ENCODE measurements around the gene CHMP5. TPM values are rescaled to one million over a fixed set of nuclear protein-coding genes. Genes with fewer than 3 reads are reported as not detected.
A peak's percentile ranks its signal among the peaks of the same experiment; 100 is the strongest.

The CHMP5 gene
- total RNA-seq, 4 donors from 2014 or later = 42.9 to 78.8 (median 60.8) TPM

DNA sequence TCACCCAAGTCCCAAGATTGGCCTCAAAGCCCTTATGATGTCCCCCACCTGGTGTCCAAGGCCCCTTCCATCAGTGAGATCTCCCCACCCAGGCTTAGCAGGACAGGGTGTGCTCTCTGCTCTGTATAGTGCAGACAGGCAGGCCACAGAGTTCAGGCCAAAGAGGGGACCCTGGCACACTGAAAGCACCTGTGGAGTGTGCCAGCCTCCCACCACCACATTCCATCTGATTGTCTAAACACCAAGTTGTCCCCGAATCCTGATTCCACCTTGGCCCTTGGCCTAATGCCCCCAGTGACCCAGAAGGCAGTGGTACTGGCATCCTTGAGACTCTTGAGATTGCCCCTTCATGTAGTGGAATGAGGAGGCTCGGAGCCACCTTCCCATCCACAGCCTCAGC is 19.5 kb upstream of the CHMP5 start:
- no peak for TF ChIP-seq CTCF (IDR thresholded peaks at IDR 0.05)
- no peak for TF ChIP-seq POLR2A (IDR thresholded peaks at IDR 0.05)
- Histone ChIP-seq H3K4me1 (peaks cover 0 to 11% (median 3%) of the 10 kb centered on the region in 4 donors), H3K27ac (peak overlapping the region in 1 of 4 donors; percentile 25), H3K4me3 (no peak overlapping the region), H3K9me3 (no peaks in the 10 kb centered on the region), H3K36me3 (peaks cover 0 to 15% (median 0%) of the 10 kb centered on the region in 3 donors), H3K27me3 (no peaks in the 10 kb centered on the region)
- DNase-seq = peak in 1 of 3 donors; percentile 29

DNA sequence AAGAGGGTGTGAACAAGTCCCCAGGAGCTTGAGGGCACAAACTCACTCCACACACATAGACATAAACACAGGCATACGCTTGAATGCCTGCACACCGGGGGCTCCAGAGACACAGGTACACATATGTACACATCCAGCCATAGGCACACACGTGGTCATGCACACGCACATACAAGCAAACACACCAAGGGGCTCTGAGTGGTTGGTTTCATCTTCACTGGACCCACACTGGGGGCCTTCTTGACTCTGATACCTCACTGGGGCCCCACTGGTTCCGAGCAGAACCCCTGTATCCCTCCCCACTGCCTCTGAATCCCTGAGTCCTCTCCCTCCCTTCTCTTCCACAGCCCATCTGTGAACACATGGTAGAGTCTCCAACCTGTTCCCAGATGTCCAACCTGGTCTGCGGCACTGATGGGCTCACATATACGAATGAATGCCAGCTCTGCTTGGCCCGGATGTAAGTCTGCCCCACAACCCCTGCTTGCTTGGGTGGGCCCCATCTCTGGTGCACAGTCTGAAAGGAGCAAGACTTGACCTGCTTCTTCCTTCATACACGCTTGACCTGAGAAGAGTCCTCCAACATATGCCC is 18.5 kb upstream of the CHMP5 start:
- peaks cover 0 to 17% (median 0%) of the 10 kb centered on the region in 3 donors for H3K36me3 ChIP-seq
- no peak overlapping the region for H3K4me3 ChIP-seq
- no peaks in the 10 kb centered on the region for H3K9me3 ChIP-seq
- H3K27ac ChIP-seq = no peak overlapping the region
- peaks cover 0 to 3% (median 2%) of the 10 kb centered on the region in 4 donors for H3K4me1 ChIP-seq
- no peaks in the 10 kb centered on the region for H3K27me3 ChIP-seq
- no peak for TF ChIP-seq CTCF (IDR thresholded peaks at IDR 0.05)
- no peak for TF ChIP-seq POLR2A (IDR thresholded peaks at IDR 0.05)
- DNase-seq = peak in 1 of 3 donors; percentile 35

DNA sequence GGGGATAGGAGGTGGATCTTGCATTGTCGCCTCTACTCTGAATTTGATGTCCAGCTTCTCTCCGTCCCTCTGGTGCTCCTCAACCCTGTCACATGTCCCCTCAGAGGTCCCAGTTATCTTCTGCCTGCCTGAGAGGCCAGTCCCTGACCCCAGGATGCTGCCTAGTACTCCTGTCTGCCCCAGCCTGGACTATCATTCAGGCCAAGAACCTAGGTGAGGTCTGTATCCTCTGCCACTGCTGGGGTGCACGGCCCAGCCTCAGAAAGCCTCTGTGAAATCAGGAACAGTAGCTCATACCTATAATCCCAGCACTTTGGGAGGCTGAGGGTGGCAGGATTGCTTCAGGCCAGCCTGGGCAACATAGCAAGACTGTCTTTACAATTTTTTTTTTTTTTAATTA is 16.2 kb upstream of the CHMP5 start:
- Histone ChIP-seq H3K4me3 (no peak overlapping the region), H3K27ac (no peak overlapping the region), H3K27me3 (no peaks in the 10 kb centered on the region), H3K9me3 (no peaks in the 10 kb centered on the region), H3K36me3 (peaks cover 0 to 37% (median 0%) of the 10 kb centered on the region in 3 donors), H3K4me1 (peaks cover 0 to 3% (median 1%) of the 10 kb centered on the region in 4 donors)
- DNase-seq = no peak
- TF ChIP-seq POLR2A (IDR thresholded peaks at IDR 0.05) = no peak
- no peak for TF ChIP-seq CTCF (IDR thresholded peaks at IDR 0.05)

- peaks cover 0 to 3% (median 1%) of the 10 kb centered on the region in 4 donors for H3K4me1 ChIP-seq
- H3K27ac ChIP-seq = peak overlapping the region in 1 of 4 donors; percentile 12
- DNase-seq = peak in 1 of 3 donors; percentile 45
- peaks cover 0 to 42% (median 0%) of the 10 kb centered on the region in 3 donors for H3K36me3 ChIP-seq
- H3K9me3 ChIP-seq = no peaks in the 10 kb centered on the region
- H3K27me3 ChIP-seq = no peaks in the 10 kb centered on the region
- no peak overlapping the region for H3K4me3 ChIP-seq
- no peak for TF ChIP-seq CTCF (IDR thresholded peaks at IDR 0.05)
These were observed 15.7 kb upstream of the CHMP5 start for GRCh38 chr9:33249087-33249658.

DNA sequence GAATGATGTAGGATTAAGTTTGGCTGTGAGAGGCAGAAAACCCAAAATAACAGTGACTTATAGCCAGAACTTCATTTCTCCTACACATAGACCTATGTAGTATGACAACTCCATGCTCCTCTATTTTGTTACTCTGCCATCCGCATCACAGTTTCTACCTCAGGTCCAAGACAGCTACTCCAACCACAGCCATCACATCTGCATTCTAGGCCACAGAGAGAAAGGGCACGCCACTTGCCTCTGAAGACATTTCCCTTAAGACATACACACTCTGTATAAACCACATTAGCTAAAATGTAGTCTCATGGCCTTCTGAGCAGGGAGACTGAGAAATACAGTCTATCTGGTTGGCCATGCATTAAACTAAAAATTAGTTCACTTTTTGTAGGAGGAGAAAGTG is 14.9 kb upstream of the CHMP5 start:
- Histone ChIP-seq H3K4me1 (peaks cover 0 to 3% (median 0%) of the 10 kb centered on the region in 4 donors), H3K27ac (peak overlapping the region in 1 of 4 donors; percentile 12), H3K9me3 (no peaks in the 10 kb centered on the region), H3K27me3 (no peaks in the 10 kb centered on the region), H3K36me3 (peaks cover 0 to 50% (median 0%) of the 10 kb centered on the region in 3 donors), H3K4me3 (no peak overlapping the region)
- no peak for DNase-seq
- TF ChIP-seq CTCF (IDR thresholded peaks at IDR 0.05) (no peak), POLR2A (IDR thresholded peaks at IDR 0.05) (no peak)

All from Peyer's patch (tissue), 4 donors.